HG03378 (cell line): Measurements from ENCODE around the gene CORO7.

Experiments
- ATAC-seq: cut with Tn5 transposase; IDR thresholded peaks from one replicate; pipeline ENCODE4 v1.9.1; 2021; ENCODE audit warnings: mild to moderate bottlenecking, moderate library complexity; ENCODE audit not compliant: unreplicated experiment

The CORO7 gene

GRCh38 chr16:4313563-4314531 lies 102.5 kb downstream of the CORO7 start:
- ATAC-seq: no peak

GRCh38 chr16:4309833-4310266 lies 106.5 kb downstream of the CORO7 start:
- no peak for ATAC-seq

GRCh38 chr16:4309102-4309832 lies 107.1 kb downstream of the CORO7 start:
- ATAC-seq: no peak

GRCh38 chr16:4307215-4308037 lies 109.0 kb downstream of the CORO7 start:
- ATAC-seq: peak; percentile 79

DNA sequence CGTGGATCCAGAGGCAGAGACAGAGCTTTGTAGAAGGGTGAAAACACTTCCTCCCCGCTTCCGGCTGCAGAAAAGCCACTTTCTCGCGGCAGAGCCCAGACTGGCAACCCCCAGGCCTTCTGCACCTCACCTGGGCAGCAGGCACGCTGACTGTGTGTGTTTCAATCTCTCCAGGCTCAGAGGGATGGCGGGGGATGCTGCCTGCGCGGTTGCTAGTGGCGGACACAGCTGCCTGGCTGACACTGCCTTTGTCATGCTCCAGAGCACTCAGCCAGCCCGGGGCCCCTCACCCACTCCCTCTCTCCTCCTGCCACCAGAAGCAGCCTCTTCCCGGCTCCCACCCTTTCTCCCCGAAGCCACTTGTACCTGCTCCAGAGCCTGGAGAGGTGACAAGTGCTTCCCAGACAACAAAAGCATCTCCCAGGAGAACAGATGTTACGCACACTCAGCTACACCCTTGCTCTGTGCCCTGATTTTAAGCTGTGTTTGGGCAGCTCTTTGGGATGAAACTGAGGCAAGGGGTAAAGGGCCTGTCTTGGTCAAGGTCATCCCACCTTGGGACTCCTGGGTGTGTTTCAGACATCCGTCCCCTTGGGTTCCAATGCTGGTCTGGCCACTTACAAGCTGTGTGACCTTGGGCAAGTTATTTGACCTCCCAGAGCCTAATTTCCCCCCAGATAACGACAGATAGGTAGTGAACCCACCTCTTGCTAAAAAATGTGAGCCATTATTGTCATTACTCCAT lies 109.8 kb downstream of the CORO7 start:
- ATAC-seq: no peak
